HepG2 (cell line): ENCODE results near the gene BUB1B. TPM values are rescaled to one million over a fixed set of nuclear protein-coding genes. Genes with fewer than 3 reads are reported as not detected.

Experiments
- AGO2 ChIP-seq: fragments of 200-400 bp; formaldehyde crosslinking; optimal IDR thresholded peaks from 2 replicates; pipeline ENCODE3; 2017; ENCODE audit warnings: mild to moderate bottlenecking, low read depth, low read length, moderate library complexity
- DZIP1 ChIP-seq: sonication (generic); formaldehyde crosslinking; IDR thresholded peaks from 2 replicates; pipeline ENCODE4 v1.5.0; 2020; ENCODE audit warnings: mild to moderate bottlenecking, missing genetic modification reagents
- FOXA1 ChIP-seq, 2 experiments: fragments of 450-650 bp in 1 of 2; sonication (generic) in 1 of 2; formaldehyde crosslinking in 1 of 2; IDR thresholded peaks; 2 replicates each; pipeline versions ENCODE4 v1.4.0 to v1.6.1; 2016 to 2020; ENCODE audit warnings: missing genetic modification reagents in 1 of 2
- IKZF4 ChIP-seq: sonication (generic); formaldehyde crosslinking; IDR thresholded peaks from 2 replicates; pipeline ENCODE4 v1.5.1; 2020; ENCODE audit warnings: borderline replicate concordance, mild to moderate bottlenecking, low read depth, missing genetic modification reagents; ENCODE audit errors: not compliant biosample characterization
- MXD3 ChIP-seq: IDR thresholded peaks from 2 replicates; pipeline ENCODE4 v1.6.1; 2016; ENCODE audit warnings: mild to moderate bottlenecking, missing biosample characterization, missing genetic modification reagents
- POGK ChIP-seq: sonication (generic); formaldehyde crosslinking; conservative IDR thresholded peaks from 2 replicates; pipeline ENCODE4 v1.8.0; 2022; ENCODE audit warnings: mild to moderate bottlenecking, moderate library complexity, missing genetic modification reagents
- POLR2G ChIP-seq: fragments of 200-400 bp; formaldehyde crosslinking; IDR thresholded peaks from 2 replicates; pipeline ENCODE4 v1.6.1; 2018; ENCODE audit warnings: mild to moderate bottlenecking, low read depth, low read length, moderate library complexity
- PTBP1 ChIP-seq: fragments of 200-400 bp; formaldehyde crosslinking; IDR thresholded peaks from 2 replicates; pipeline ENCODE4 v1.6.1; 2018; ENCODE audit warnings: low read length, low read depth; ENCODE audit not compliant: poor library complexity, severe bottlenecking
- RXRB ChIP-seq: IDR thresholded peaks from 2 replicates; pipeline ENCODE4 v1.6.1; 2016; ENCODE audit warnings: borderline replicate concordance, missing genetic modification reagents, missing compliant biosample characterization
- SMYD3 ChIP-seq: sonication (generic); formaldehyde crosslinking; IDR thresholded peaks from 2 replicates; pipeline ENCODE4 v1.8.1; 2023; ENCODE audit warnings: mild to moderate bottlenecking, missing genetic modification reagents
- THRA ChIP-seq: sonication (generic); formaldehyde crosslinking; IDR thresholded peaks from 2 replicates; pipeline ENCODE4 v1.4.0; 2020; ENCODE audit warnings: missing genetic modification reagents, borderline replicate concordance
- ZFP36L2 ChIP-seq: sonication (generic); formaldehyde crosslinking; IDR thresholded peaks from 2 replicates; pipeline ENCODE4 v1.4.0; 2020; ENCODE audit warnings: missing genetic modification reagents
- ZNF432 ChIP-seq: sonication (generic); formaldehyde crosslinking; IDR thresholded peaks from 2 replicates; pipeline ENCODE4 v1.5.0; 2020; ENCODE audit warnings: missing genetic modification reagents, mild to moderate bottlenecking, borderline replicate concordance
- ZNF574 ChIP-seq: sonication (generic); formaldehyde crosslinking; IDR thresholded peaks from 2 replicates; pipeline ENCODE4 v1.4.0; 2020; ENCODE audit warnings: missing genetic modification reagents
- ZNF678 ChIP-seq: sonication (generic); formaldehyde crosslinking; IDR thresholded peaks from 2 replicates; pipeline ENCODE4 v1.4.0; 2020; ENCODE audit warnings: mild to moderate bottlenecking, missing genetic modification reagents
- ZNF747 ChIP-seq: sonication (generic); formaldehyde crosslinking; IDR thresholded peaks from 2 replicates; pipeline ENCODE4 v1.8.1; 2023; ENCODE audit warnings: missing genetic modification reagents, mild to moderate bottlenecking, borderline replicate concordance
- ZNF776 ChIP-seq: sonication (generic); formaldehyde crosslinking; IDR thresholded peaks from 2 replicates; pipeline ENCODE4 v1.4.0; 2020; ENCODE audit warnings: mild to moderate bottlenecking, missing genetic modification reagents
- ZNF800 ChIP-seq: sonication (generic); formaldehyde crosslinking; IDR thresholded peaks from 2 replicates; pipeline ENCODE4 v1.4.0; 2020; ENCODE audit warnings: missing genetic modification reagents
- polyA plus RNA-seq, 8 experiments: library from polyadenylated mRNA; depleted of rRNA in 3 of 8; stranded (reverse) in 7 of 8; unstranded in 1 of 8; fragments of >200 nt; fragmentation: Illumina TruSeq in 4 of 8; extraction: Trizol in 4 of 8; gene quantifications; 2 replicates each; pipeline versions ENCODE4 v1.2.1 to v1.2.3, GENCODE V29; 2011 to 2016; ENCODE audit warnings: low read depth in 4 of 8, missing spikeins in 1 of 8, mixed read lengths in 1 of 8; ENCODE audit not compliant: insufficient read depth in 1 of 8
- total RNA-seq, 5 experiments: library from RNA; depleted of rRNA; stranded (reverse); fragments of >200 nt; fragmentation: Illumina TruSeq; extraction: Trizol; gene quantifications; 2 replicates each; pipeline ENCODE4 v1.2.3, GENCODE V29; 2016; ENCODE audit warnings: low read depth in 1 of 5

Gene BUB1B
- total and polyA plus RNA-seq, 2 of the 13 experiments (the other 11 are each of a cell fraction or from before 2014, with no cell fraction given): 26.2 to 63.5 TPM

GRCh38 chr15:40115670-40116093 is 45.2 kb upstream of the BUB1B start (continued):
- peak; percentile 66 for TF ChIP-seq ZNF574
- peak; percentile 97 for TF ChIP-seq THRA
- TF ChIP-seq AGO2: no peak
- TF ChIP-seq POGK (CRISPR knock-in tag): 0 out of 2 replicates have a peak, but pooled peaks have one; percentile 57
- no peak for TF ChIP-seq ZNF678 (CRISPR knock-in tag)
- no peak for TF ChIP-seq FOXA1 (IDR thresholded peaks at IDR 0.05)
- peak; percentile 6; the same call in 1 of the 2 replicates for TF ChIP-seq FOXA1 (CRISPR knock-in tag; IDR thresholded peaks at IDR 0.05)
- TF ChIP-seq RXRB (CRISPR knock-in tag): peak; percentile 94
- no peak for TF ChIP-seq MXD3
- no peak for TF ChIP-seq ZNF776
- no peak for TF ChIP-seq SMYD3 (CRISPR knock-in tag)
- TF ChIP-seq DZIP1 (CRISPR knock-in tag): no peak
- TF ChIP-seq POLR2G: no peak
- no peak for TF ChIP-seq ZFP36L2 (CRISPR knock-in tag)
- TF ChIP-seq ZNF747 (CRISPR knock-in tag): no peak
- no peak for TF ChIP-seq ZNF432 (CRISPR knock-in tag)
- no peak for TF ChIP-seq PTBP1
- no peak for TF ChIP-seq ZNF800
- TF ChIP-seq IKZF4 (CRISPR knock-in tag): no peak
